GM19452 (cell line): ENCODE results near the gene TTLL1.
"Not testable (repeated sequence)": the region's sequence is repeated elsewhere in the genome, so short reads cannot be mapped to it uniquely, and the experiment has no call there.

Source experiments
- ATAC-seq: cut with Tn5 transposase; IDR thresholded peaks from one replicate; pipeline ENCODE4 v1.9.1; 2021; ENCODE audit not compliant: unreplicated experiment

Gene TTLL1

DNA sequence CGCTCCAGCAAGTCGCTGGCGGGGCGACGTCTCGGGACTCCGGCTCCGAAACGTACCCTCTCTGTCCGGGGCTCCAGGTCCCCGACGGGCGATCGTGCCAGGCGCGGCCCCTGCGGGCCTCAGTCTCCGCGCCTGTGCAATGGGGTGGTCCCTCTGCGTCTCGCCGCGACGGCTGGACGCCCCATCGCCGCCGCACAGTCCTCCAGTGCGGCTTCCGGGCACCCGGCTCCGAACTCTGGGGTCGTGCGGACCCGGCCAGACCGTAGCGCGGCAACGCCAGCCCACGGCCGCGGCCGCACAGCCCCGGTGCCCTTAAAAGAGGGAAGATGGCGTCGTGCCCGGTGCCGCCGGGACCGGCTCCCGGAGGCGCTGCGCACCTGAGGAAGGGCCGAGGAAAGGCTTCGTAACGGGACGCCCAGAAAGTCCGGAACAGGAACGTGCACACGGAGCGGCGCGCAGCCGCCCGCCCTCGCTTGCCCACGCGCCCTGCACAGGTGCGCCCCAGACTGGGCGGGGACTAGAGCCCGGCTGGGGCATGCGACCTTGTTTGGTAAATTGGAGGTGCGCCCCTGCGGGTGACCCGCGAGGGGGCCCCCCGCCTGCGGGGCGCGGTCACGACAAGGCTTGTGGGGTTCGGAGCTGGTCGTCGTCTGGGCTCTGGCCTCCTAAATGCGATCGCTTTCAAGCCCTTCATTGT, 21.9 kb upstream of the TTLL1 start:
- no peak for ATAC-seq

DNA sequence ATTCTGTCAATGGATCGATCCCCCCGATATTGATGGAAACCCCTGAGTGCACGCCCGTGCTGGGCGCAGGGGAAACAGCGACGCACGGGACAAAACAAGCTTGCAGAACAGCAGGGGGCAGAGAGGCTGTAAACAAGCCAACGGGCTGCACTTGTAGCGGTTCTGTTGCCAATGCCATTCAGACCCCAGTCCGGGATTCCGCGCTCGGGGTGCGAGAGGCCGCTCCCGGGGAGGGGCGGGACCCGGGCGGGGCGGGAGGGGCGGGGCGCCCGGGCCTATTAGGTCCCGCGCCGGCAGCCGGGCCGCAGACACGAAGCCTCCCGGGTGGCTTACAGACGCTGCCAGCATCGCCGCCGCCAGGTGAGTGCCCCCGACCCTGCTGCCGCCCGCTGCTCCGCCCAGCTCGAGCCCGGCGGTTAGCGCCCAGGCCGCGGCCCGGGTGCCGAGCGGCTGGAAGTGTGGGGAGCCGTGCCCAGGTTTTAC, 21.3 kb upstream of the TTLL1 start, which contains the start of gene BIK:
BIK (plus strand) TSS at position 307 of the 483 bp plus-strand sequence. CDS start 13,273 bp downstream, outside the sequence.
- no peak for ATAC-seq

GRCh38 chr22:43109921-43110443, 20.8 kb upstream of the TTLL1 start:
- ATAC-seq = no peak

GRCh38 chr22:43109511-43109910, 20.3 kb upstream of the TTLL1 start:
- no peak for ATAC-seq

DNA sequence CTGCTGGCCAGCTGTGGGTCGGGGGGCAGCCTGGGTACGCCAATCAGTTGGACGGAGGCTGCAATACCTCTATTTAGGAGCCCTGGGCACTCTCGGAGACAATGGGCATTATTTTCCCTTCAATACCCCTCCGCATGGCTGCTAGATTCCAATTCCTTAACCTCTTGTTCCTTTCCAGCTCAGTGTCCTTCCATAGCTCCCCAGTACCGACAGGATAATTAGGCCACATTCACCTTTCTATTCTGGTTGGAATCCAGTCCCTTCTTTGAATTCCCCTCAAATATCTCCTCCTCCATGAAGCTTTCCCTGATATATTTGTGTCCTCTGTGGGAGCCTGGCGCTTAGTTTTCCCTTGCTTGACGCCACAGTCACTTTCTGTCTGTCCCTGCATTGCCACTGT, 17.1 kb upstream of the TTLL1 start:
- no peak for ATAC-seq

DNA sequence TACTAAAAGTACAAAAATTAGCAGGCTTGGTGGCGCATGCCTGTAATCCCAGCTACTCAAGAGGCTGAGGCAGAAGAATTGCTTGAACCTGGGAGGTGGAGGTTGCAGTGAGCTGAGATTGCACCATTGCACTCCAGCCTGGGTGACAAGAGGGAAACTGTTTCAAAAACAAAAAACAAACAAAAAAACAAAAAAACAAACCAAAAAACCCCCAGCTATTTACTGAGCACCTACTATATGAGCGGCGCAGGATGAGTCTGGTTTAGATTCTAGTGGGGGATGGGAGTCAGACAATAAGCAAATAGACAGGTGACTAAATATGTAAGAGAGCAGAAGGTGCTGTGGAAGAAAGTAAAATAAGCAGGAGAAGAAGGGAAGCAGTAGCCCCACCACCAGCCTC, 15.8 kb upstream of the TTLL1 start:
- ATAC-seq = not testable (repeated sequence)

- not testable (repeated sequence) for ATAC-seq
These were observed 14.9 kb upstream of the TTLL1 start for GRCh38 chr22:43104056-43104625.

GRCh38 chr22:43101306-43101705, 12.1 kb upstream of the TTLL1 start:
- no peak for ATAC-seq

DNA sequence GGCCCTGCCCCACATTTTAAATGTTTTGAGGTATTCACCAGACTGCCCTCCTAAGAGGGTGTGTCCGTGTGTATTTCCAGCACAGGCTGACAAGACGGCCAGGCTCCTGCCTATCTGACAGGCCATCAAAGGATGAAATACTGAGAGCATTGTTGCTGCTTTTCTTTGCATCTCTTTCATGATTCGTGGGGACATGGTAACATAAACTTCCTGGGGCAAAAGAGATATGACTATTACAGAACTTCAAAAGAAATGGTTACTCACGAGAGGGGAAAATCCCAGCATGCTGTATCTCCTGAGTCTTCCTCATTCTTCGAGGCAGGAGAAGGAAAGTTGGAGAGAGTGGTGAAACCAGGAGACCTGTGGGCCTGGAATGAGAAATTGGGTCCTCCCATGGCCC, 11.0 kb upstream of the TTLL1 start:
- no peak for ATAC-seq

DNA sequence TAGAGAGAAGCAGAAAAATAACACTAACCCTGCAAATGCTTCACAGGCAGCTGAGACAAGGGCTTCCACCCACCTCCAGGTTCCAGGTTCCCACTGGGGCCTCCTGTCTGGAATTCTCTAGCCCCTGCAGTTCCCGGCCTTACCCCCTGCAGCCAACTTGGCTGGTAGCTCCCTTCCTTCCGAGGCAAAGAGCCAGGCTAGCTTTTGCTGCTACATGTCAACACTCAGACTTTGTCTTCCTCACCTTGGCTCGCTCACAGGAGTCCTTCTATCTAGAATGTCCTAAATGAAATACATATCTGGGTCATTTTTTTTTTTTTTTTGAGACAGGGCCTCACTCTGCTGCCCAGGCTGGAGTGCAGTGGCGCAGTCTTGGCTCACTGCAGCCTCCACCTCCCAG, 9.9 kb upstream of the TTLL1 start:
- no peak for ATAC-seq

GRCh38 chr22:43098356-43098755, 9.2 kb upstream of the TTLL1 start:
- ATAC-seq = no peak

- no peak for ATAC-seq
These were observed 7.2 kb upstream of the TTLL1 start for GRCh38 chr22:43096420-43096819.

DNA sequence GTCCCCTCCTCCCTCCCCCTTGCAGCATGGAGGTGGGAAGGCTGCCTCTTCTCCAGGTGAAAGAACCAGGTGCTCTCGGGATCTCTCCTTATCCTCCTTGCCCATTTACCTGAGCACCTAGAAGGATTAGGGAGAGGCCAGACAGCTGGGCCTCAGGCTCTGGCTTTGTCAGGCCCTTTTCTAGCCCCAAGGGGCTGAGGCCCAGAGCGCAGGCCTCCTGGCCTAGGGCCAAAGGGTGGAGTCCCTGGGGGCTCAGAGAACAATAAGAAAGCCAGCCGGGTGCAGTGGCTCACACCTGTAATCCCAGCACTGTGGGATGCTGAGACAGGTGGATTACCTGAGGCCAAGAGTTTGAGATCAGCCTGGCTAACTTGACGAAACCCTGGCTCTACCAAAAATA, 5.4 kb upstream of the TTLL1 start:
- ATAC-seq = no peak

- no peak for ATAC-seq
These were observed 4.9 kb upstream of the TTLL1 start for GRCh38 chr22:43094085-43094484.

DNA sequence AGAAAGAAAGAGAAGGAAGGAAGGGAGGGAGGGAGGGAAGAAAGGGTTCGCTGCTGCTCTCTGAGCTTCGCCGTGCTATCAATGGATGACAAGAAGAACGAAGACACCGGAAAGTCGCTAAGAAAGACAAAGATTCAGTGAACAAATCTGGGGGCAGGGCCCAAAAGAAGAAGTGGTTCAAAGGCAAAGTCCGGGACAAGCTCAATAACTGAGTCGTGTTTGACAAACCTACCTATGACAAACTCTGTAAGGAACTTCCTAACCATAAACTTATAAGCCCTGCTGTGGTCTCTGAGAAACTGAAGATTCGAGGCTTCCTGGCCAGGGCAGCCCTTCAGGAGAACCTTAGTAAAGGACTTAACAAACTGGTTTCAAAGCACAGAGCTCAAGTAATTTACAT, 2.9 kb upstream of the TTLL1 start:
- no peak for ATAC-seq

DNA sequence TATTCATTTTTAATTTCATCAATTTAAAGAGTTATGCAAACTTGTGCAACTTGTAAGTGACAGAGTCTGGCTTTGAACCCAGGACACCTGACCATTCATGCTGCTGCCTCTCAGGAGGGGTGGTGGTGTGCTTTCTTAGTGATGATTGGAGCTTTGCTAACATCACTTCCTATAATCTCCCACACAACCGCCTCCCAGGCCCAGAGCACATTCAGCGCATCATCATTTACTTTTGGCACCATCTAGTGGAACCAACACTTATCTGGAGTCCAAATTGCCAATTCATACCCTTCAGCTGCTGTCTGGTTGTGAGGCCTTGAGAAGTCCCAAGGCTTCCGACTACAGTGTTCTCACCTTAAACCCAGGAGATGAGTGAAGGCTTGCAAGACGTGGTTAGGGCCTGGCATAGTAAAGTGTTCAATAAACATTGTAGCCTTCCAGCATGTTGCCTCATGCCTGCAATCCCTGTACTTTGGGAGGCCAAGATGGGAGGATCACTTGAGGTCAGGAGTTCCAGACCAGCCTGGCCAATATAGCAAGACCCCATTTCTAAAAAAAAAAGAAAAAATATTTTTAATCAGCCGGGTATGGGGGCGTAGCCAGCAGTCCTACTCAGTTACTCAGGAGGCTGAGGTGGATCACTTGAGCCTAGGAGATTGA, 1.1 kb upstream of the TTLL1 start:
- ATAC-seq = no peak

DNA sequence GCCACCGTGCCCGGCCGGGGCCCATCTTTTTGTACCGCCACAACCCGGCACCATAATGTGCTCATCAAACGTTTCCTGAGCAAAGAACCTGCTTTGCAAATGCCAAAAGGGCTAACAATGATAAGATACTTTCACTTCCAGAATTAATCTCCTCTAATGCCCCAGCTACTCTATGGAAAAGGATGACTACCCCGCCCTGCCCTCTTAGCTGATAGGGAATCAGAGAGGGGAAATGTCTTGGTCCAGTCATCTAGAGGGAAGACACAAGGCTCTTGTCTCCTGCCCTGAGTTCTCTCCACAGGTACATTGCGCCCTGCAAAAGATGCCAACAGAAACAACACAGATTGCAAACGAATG, 586 bp downstream of the TTLL1 start:
- no peak for ATAC-seq

DNA sequence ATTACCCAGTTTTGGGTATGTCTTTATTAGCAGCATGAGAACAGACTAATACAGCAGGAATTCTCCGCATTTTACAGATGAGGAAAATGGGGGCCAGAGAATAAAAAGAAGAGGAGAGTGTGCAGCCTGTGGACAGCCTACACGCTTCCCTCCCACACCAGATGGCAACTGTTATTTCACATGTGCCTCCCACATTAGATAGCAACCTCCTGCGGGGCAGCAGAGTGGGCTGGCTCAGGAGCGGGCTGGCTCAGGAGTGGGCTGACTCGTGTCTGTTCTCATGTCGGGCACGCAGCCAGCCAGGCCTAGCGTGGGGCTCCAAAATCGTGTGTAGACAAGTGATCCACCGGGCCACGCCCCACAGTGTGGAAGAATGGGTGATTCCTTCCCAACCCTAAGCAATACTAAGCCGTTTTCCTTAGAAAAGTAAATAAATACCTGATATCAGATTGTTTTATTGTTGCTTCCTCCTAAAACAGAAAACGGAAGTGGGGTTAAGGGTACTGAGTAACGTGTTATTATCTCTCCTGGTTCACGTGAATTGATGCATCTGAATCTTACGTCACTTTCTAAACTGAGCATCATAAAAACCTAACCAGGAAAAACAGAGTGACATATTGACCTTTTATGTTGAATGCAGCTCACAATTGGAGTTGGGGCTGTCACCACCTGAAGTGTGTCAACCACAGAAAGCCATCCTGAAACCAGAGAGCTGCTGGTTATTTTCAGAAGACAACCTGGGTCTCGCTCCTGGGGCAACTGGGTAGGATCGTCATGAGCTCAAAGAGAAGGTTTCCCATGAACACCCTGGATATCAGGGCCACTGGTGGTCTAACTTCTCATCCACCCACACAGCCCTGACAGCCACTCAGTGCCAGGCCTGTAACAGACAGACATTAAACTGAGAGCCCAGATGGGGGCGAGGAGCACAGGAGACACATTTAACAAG, 3.3 kb downstream of the TTLL1 start:
- no peak for ATAC-seq

GRCh38 chr22:43081968-43082367, 7.2 kb downstream of the TTLL1 start:
- no peak for ATAC-seq

DNA sequence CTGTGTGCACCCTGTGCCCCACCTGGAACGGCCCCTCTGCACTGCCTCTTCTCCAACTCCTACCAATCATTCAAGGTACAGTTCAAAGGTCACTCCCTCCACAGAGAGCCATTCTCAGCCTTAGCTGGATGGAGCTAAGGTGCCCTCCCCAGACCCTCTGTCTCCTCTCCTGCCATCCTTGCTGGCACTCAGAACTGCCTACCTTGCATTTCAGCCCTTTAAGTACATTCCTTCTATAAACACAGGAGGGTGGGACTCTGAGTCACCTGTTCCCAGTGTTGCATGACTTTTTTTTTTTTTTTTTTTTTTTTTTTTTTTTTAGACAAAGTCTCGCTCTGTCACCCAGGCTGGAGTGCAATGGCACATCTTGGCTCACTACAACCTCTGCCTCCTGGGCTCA, 8.6 kb downstream of the TTLL1 start:
- no peak for ATAC-seq

- no peak for ATAC-seq
These were observed 9.4 kb downstream of the TTLL1 start for GRCh38 chr22:43079742-43080141.
